ENCODE results near the gene ELOB. TPM values are rescaled to one million over a fixed set of nuclear protein-coding genes. Genes with fewer than 3 reads are reported as not detected.

The ELOB gene
- total RNA-seq, 2 donors from 2014 or later, result 264 to 272 TPM

DNA sequence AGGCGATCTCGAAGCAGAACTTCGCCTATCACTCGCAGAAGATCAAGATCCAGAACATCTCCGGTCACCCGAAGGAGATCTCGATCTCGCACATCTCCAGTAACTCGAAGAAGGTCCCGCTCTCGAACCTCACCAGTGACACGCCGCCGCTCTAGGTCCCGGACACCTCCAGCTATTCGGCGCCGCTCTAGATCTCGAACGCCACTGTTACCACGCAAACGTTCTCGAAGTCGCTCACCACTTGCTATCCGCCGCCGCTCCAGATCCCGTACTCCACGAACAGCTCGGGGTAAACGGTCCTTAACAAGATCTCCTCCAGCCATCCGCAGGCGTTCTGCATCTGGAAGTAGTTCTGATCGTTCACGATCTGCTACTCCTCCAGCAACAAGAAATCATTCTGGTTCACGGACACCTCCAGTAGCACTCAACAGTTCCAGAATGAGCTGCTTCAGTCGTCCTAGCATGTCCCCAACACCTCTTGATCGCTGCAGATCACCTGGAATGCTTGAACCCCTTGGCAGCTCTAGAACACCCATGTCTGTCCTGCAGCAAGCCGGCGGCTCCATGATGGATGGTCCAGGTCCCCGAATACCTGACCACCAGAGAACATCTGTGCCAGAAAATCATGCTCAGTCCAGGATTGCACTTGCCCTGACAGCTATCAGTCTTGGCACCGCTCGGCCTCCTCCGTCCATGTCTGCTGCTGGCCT lies 10.5 kb downstream of the ELOB start:
- no peak overlapping the region for H3K27ac ChIP-seq (ENCODE audit: low read depth, low read length)
- no peak overlapping the region for H3K4me3 ChIP-seq (ENCODE audit: low read length)
- peaks cover 35% of the 10 kb centered on the region for H3K9me3 ChIP-seq (ENCODE audit: control insufficient read depth, low read length)
- Mint-ChIP-seq H3K4me3 (no peak overlapping the region), H3K27me3 (ENCODE audit: insufficient read depth) (no peaks in the 10 kb centered on the region), H3K9me3 (peaks cover 20% of the 10 kb centered on the region), H3K27ac (no peak overlapping the region), H3K36me3 (ENCODE audit: low read depth) (peaks cover 94% of the 10 kb centered on the region), H3K4me1 (no peaks in the 10 kb centered on the region)
- WGBS, 2 experiments (ENCODE audit: insufficient coverage in 1 of 2, insufficient read length in 1 of 2), result 97% methylated on average over 43 to 44 of the region's 44 CpGs
- H3K36me3 ChIP-seq (ENCODE audit: control insufficient read depth, insufficient read depth, low read length), result peaks cover 100% of the 10 kb centered on the region
- H3K27me3 ChIP-seq (ENCODE audit: control insufficient read depth, insufficient read depth, low read length, poor library complexity, severe bottlenecking), result no peaks in the 10 kb centered on the region
- no peak overlapping the region for H3K9ac ChIP-seq (ENCODE audit: extremely low read depth, low read length, poor library complexity, severe bottlenecking)
- TF ChIP-seq, protein P1, sequence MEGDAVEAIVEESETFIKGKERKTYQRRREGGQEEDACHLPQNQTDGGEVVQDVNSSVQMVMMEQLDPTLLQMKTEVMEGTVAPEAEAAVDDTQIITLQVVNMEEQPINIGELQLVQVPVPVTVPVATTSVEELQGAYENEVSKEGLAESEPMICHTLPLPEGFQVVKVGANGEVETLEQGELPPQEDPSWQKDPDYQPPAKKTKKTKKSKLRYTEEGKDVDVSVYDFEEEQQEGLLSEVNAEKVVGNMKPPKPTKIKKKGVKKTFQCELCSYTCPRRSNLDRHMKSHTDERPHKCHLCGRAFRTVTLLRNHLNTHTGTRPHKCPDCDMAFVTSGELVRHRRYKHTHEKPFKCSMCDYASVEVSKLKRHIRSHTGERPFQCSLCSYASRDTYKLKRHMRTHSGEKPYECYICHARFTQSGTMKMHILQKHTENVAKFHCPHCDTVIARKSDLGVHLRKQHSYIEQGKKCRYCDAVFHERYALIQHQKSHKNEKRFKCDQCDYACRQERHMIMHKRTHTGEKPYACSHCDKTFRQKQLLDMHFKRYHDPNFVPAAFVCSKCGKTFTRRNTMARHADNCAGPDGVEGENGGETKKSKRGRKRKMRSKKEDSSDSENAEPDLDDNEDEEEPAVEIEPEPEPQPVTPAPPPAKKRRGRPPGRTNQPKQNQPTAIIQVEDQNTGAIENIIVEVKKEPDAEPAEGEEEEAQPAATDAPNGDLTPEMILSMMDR (conservative IDR thresholded peaks at IDR 0.05), result no peak
- peaks cover 3% of the 10 kb centered on the region for H3K4me1 ChIP-seq (ENCODE audit: control insufficient read depth, insufficient read depth, low read length)
- DNase-seq, result no peak

DNA sequence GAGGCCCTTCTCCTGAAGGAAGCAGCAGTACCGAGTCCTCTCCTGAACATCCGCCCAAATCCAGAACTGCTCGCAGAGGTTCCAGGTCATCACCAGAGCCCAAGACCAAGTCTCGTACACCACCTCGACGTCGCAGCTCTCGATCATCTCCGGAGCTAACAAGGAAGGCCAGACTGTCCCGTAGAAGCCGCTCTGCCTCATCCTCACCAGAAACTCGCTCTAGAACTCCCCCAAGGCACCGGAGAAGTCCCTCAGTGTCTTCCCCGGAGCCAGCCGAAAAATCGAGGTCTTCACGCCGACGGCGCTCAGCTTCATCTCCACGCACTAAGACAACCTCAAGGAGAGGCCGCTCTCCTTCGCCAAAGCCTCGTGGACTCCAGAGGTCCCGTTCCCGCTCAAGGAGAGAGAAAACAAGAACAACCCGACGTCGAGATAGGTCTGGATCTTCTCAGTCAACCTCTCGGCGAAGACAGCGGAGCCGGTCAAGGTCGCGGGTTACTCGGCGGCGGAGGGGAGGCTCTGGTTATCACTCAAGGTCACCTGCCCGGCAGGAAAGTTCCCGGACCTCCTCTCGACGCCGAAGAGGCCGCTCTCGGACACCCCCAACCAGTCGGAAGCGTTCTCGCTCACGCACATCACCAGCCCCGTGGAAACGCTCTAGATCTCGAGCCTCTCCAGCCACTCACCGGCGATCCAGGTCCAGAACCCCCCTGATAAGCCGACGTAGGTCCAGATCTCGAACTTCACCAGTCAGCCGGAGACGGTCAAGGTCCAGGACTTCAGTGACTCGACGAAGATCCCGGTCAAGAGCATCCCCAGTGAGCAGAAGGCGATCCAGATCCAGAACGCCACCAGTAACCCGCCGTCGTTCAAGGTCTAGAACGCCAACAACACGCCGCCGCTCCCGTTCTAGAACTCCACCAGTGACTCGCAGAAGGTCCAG lies 11.3 kb downstream of the ELOB start:
- H3K27ac Mint-ChIP-seq, result no peak overlapping the region
- H3K27ac ChIP-seq (ENCODE audit: low read depth, low read length), result no peak overlapping the region
- H3K4me3 ChIP-seq (ENCODE audit: low read length), result no peak overlapping the region
- no peaks in the 10 kb centered on the region for H3K4me1 Mint-ChIP-seq
- TF ChIP-seq, protein P1 (conservative IDR thresholded peaks at IDR 0.05), result no peak
- peaks cover 3% of the 10 kb centered on the region for H3K4me1 ChIP-seq (ENCODE audit: control insufficient read depth, insufficient read depth, low read length)
- peaks cover 100% of the 10 kb centered on the region for H3K36me3 ChIP-seq (ENCODE audit: control insufficient read depth, insufficient read depth, low read length)
- peaks cover 26% of the 10 kb centered on the region for H3K9me3 Mint-ChIP-seq
- H3K9me3 ChIP-seq (ENCODE audit: control insufficient read depth, low read length), result peaks cover 41% of the 10 kb centered on the region
- no peak overlapping the region for H3K4me3 Mint-ChIP-seq
- WGBS, 2 experiments (ENCODE audit: insufficient coverage in 1 of 2, insufficient read length in 1 of 2), result 97% methylated on average over 68 to 73 of the region's 73 CpGs
- H3K9ac ChIP-seq (ENCODE audit: extremely low read depth, low read length, poor library complexity, severe bottlenecking), result no peak overlapping the region
- H3K27me3 ChIP-seq (ENCODE audit: control insufficient read depth, insufficient read depth, low read length, poor library complexity, severe bottlenecking), result no peaks in the 10 kb centered on the region
- no peak for DNase-seq
- peaks cover 94% of the 10 kb centered on the region for H3K36me3 Mint-ChIP-seq (ENCODE audit: low read depth)
- no peaks in the 10 kb centered on the region for H3K27me3 Mint-ChIP-seq (ENCODE audit: insufficient read depth)

DNA sequence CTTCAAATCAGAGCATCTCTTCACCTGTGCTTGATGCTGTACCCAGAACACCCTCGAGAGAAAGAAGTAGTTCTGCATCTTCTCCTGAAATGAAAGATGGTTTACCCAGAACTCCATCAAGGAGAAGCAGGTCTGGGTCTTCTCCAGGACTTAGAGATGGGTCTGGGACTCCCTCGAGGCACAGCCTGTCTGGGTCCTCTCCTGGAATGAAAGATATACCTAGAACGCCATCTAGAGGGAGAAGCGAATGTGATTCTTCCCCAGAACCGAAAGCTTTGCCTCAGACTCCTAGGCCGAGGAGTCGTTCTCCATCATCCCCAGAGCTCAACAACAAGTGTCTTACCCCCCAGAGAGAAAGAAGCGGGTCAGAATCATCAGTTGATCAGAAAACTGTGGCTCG lies 12.4 kb downstream of the ELOB start:
- H3K27ac ChIP-seq (ENCODE audit: low read depth, low read length), result no peak overlapping the region
- no peak for DNase-seq
- peaks cover 100% of the 10 kb centered on the region for H3K36me3 ChIP-seq (ENCODE audit: control insufficient read depth, insufficient read depth, low read length)

More for the DNA sequence above, 12.4 kb downstream of the ELOB start:
- 96 to 100% methylated on average over 5 to 9 of the region's 9 CpGs for WGBS, 2 experiments (ENCODE audit: insufficient coverage in 1 of 2, insufficient read length in 1 of 2)
- Histone ChIP-seq H3K4me1 (ENCODE audit: control insufficient read depth, insufficient read depth, low read length) (peaks cover 3% of the 10 kb centered on the region), H3K9ac (ENCODE audit: extremely low read depth, low read length, poor library complexity, severe bottlenecking) (no peak overlapping the region), H3K9me3 (ENCODE audit: control insufficient read depth, low read length) (peaks cover 41% of the 10 kb centered on the region), H3K27me3 (ENCODE audit: control insufficient read depth, insufficient read depth, low read length, poor library complexity, severe bottlenecking) (no peaks in the 10 kb centered on the region), H3K4me3 (ENCODE audit: low read length) (no peak overlapping the region)
- H3K36me3 Mint-ChIP-seq (ENCODE audit: low read depth), result peaks cover 96% of the 10 kb centered on the region
- TF ChIP-seq, protein P1 (conservative IDR thresholded peaks at IDR 0.05), result no peak
- H3K27me3 Mint-ChIP-seq (ENCODE audit: insufficient read depth), result no peaks in the 10 kb centered on the region
- peaks cover 26% of the 10 kb centered on the region for H3K9me3 Mint-ChIP-seq
- no peak overlapping the region for H3K4me3 Mint-ChIP-seq
- H3K4me1 Mint-ChIP-seq, result no peaks in the 10 kb centered on the region
- no peak overlapping the region for H3K27ac Mint-ChIP-seq

Measured in endodermal cell (in vitro differentiated cells).